Esophagus squamous epithelium (tissue), 4 donors: ENCODE data around the gene COBLL1.

Source experiments
- POLR2A ChIP-seq, 4 donors: fragments of 450-650 bp; IDR thresholded peaks; one replicate each; pipeline ENCODE4 v1.6.1; 2017; ENCODE audit warnings: antibody characterized with exemption in 4 of 4, mild to moderate bottlenecking in 4 of 4, moderate library complexity in 3 of 4
- TF ChIP-seq, protein P1 (sequence below), 6 experiments: fragments of 450-650 bp in 4 of 6; fragments of 200-600 bp in 2 of 6; sonication (generic) in 2 of 6; IDR thresholded peaks; one replicate each; pipeline ENCODE4 v1.5.1; 2016 to 2019; ENCODE audit warnings: antibody characterized with exemption in 6 of 6, mild to moderate bottlenecking in 4 of 6, moderate library complexity in 4 of 6

DNA sequence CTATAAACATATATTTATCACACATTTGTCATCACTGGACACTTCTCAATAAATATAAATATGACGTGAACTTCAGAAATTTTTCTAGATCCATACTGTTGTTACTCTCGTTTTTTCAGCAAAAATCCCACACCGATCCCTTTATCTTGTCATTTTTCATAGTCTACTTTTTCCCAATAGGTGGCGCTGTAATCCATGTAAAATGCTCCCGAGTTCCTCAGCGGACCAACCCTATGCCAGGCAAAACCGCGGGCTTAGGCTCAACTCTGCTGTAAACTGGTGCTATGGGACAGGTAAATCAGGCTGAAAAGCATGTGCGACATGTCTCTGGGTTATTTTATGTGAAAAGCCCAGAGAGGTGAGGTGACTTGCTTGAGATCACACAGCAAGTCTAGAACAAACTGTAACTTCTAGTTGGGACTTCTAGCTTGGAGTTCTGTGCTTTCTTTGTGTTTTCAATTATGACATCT is 104.0 kb downstream of the COBLL1 start:
- TF ChIP-seq POLR2A (IDR thresholded peaks at IDR 0.05), result no peak
- TF ChIP-seq, protein P1, sequence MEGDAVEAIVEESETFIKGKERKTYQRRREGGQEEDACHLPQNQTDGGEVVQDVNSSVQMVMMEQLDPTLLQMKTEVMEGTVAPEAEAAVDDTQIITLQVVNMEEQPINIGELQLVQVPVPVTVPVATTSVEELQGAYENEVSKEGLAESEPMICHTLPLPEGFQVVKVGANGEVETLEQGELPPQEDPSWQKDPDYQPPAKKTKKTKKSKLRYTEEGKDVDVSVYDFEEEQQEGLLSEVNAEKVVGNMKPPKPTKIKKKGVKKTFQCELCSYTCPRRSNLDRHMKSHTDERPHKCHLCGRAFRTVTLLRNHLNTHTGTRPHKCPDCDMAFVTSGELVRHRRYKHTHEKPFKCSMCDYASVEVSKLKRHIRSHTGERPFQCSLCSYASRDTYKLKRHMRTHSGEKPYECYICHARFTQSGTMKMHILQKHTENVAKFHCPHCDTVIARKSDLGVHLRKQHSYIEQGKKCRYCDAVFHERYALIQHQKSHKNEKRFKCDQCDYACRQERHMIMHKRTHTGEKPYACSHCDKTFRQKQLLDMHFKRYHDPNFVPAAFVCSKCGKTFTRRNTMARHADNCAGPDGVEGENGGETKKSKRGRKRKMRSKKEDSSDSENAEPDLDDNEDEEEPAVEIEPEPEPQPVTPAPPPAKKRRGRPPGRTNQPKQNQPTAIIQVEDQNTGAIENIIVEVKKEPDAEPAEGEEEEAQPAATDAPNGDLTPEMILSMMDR (IDR thresholded peaks at IDR 0.05), result peak; percentile 59 to 82 (median 77)
